Measurements from ENCODE around the gene SMIM38.

SMIM38 gene

GRCh38 chr11:69157822-69158231 lies 2.1 kb downstream of the SMIM38 start:
- no peak for TF ChIP-seq CTCF (IDR thresholded peaks at IDR 0.05; ENCODE audit: extremely low read depth, missing control alignments)
- no peak for DNase-seq (ENCODE audit: low spot score)

GRCh38 chr11:69158301-69159149 lies 2.8 kb downstream of the SMIM38 start:
- no peak for TF ChIP-seq CTCF (IDR thresholded peaks at IDR 0.05; ENCODE audit: extremely low read depth, missing control alignments)

GRCh38 chr11:69159150-69159852 lies 3.6 kb downstream of the SMIM38 start:
- no peak for DNase-seq (ENCODE audit: low spot score)
- TF ChIP-seq CTCF (IDR thresholded peaks at IDR 0.05; ENCODE audit: extremely low read depth, missing control alignments) = no peak

More at GRCh38 chr11:69158301-69159149, 2.8 kb downstream of the SMIM38 start:
- no peak for DNase-seq (ENCODE audit: low spot score)

GRCh38 chr11:69160296-69161116 lies 4.8 kb downstream of the SMIM38 start:
- TF ChIP-seq CTCF (IDR thresholded peaks at IDR 0.05; ENCODE audit: extremely low read depth, missing control alignments) = no peak
- no peak for DNase-seq (ENCODE audit: low spot score)

- no peak for TF ChIP-seq CTCF (IDR thresholded peaks at IDR 0.05; ENCODE audit: extremely low read depth, missing control alignments)
- DNase-seq (ENCODE audit: low spot score) = no peak
Observed at GRCh38 chr11:69161117-69161407, 5.3 kb downstream of the SMIM38 start.

- no peak for TF ChIP-seq CTCF (IDR thresholded peaks at IDR 0.05; ENCODE audit: extremely low read depth, missing control alignments)
- no peak for DNase-seq (ENCODE audit: low spot score)
Observed at GRCh38 chr11:69162505-69162904, 6.8 kb downstream of the SMIM38 start.

GRCh38 chr11:69163842-69164241 lies 8.1 kb downstream of the SMIM38 start:
- DNase-seq (ENCODE audit: low spot score) = no peak
- no peak for TF ChIP-seq CTCF (IDR thresholded peaks at IDR 0.05; ENCODE audit: extremely low read depth, missing control alignments)
